HG02884 (cell line): Measurements from ENCODE around the gene CDKL2.

ENCODE experiments used
- ATAC-seq: cut with Tn5 transposase; IDR thresholded peaks from one replicate; pipeline ENCODE4 v1.9.1; 2021; ENCODE audit warnings: mild to moderate bottlenecking, moderate library complexity; ENCODE audit not compliant: unreplicated experiment

The CDKL2 gene

DNA sequence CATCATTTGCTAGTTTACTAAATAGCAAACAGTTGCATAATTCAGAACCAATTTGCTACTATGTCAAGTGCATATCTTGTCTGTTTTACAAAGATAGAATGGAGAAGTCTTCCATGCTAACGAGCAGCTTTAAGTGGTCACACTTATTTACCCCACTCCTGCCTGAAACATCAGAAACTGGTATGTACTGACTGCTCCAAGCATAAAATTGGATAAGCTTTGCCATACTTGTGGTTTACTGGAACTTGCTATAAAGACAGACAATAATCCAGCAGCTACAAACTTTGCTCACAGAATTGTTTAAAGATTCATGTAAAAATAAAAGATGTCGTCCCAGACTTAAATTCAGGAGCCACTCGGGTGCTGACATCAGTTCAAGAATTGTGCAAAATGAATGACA lies 13.3 kb upstream of the CDKL2 start:
- ATAC-seq, result no peak

DNA sequence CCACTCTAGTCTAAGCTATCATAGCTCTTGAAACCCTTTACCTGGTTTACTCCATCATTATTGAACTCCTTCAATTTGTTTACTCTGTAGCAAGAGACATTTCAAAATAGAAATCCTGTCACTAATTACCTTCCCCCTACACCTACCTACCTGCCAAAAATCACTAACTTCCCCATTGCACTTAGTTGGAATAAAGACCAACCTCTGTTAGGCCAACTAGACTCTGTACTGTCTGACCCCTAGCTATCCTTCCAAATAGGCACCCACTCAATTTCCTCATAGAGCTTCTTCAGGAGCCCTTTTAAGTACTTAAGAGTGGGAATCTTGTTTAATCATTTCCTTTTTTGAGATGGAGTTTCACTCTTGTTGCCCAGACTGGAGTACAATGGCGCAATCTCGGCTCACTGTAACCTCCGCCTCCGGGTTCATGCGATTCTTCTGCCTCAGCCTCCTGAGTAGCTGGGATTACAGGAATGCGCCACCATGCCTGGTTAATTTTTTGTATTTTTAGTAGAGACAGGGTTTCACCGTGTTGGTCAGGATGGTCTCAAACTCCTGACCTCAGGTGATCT lies 8.9 kb upstream of the CDKL2 start:
- ATAC-seq, result no peak

DNA sequence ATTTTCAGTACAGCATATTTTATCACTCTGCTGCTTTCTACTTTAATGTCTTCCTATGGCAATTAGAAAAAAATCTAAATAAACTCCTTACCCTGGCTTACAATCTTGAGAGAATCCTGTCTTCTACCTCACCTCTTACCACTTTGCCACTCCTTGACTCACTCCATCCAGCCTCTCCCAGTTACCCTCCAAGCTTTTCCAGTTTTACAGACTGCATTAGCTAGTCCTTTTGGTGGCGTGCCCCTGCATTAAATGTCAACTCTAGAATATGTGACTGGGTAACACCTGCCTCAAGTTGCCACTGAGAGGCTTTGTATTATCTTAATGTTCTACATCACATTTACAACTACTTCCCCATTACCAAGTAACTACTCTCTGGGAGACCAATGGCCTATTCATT lies 7.5 kb upstream of the CDKL2 start:
- ATAC-seq, result no peak

DNA sequence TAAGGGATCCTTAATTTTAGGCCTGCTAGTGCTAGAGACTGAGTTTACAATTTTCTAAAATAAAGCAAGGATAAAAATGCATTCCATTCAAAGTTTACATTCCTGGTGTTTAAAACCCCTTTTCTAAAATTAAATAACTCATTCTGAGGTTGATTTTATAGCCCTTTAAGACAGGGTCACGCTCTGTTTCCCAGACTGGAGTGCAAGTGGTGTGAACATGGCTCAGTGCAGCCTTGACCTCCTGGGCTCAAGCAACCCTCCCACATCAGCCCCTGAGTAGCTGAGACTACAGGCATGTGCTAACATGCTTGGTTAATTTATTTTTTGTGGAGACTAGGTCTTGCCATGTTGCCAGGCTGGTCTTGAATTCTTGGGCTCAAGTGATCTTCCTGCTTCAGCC lies 6.8 kb upstream of the CDKL2 start:
- no peak for ATAC-seq

DNA sequence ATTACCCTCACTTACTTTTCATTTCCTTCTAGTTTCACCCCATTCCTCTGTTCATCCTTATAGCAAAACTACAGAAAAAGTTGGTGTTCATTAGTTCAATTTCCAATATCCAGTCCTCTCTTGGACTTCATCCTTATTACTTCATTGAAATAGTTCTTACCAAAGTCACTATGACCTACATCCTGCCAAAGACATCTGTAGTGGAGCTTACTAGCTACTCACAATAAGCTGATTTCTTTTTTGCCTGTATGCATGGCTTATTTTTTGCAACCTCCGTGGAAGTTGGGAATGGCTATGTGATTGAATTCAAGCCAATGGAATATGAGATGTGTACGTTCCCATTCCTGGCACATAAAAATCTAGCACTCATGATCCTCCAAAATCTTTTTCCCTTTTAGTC lies 4.6 kb upstream of the CDKL2 start:
- ATAC-seq, result no peak

DNA sequence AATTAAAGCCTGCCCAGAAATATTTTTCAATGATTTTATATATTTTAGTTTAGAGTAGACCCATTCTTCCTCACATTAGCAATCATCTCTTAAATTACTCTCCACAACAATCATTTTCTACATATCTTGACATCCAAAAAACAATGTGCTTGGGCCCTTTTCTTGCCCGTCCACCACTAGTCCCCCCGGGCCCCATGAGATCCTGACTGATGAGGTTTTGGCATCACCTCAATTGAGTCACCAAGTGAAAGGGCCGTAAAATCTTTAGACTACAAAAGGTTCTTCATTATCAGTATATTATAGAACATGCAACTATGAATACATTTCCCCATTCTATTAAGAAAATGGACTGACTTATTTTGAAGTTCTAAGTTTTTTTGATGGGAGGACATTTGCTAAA lies 4.0 kb upstream of the CDKL2 start:
- ATAC-seq, result no peak

DNA sequence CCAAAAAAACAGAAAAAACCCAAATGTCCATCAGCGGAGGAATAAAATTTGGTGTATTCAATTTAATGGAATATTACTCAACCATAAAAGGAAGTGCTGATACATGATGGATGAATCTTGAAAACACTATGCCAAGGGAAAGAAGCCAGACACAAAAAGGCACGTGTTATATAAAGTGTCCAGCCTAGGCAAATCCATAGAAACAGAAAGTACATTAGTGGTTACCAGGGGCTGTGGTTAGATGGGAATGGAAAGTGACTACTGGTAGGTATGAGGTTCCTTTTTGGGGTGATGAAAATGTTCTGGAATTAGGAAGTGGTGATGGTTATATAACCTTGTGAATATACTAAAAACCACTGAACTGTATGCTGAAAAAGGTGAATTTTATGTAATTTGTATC lies 3.5 kb upstream of the CDKL2 start:
- no peak for ATAC-seq

DNA sequence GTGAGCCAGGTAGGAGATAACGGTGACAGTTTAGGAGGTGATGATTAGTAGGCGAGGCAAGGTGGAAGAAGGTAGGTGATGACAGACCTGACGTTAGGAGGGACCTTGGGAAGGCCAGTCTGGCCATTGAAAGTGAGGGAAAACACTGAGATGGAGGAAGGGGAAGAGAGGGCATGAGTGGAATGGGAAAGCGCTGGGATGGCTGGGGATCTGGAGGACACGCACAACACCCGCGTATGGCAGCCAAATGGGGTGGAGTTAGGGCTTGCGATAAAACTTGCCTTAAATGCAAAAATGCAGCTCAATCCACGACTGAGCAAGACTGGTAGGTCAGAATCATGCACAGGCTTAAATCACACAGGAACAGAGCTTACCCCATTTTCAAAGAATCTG lies 605 bp upstream of the CDKL2 start:
- no peak for ATAC-seq

DNA sequence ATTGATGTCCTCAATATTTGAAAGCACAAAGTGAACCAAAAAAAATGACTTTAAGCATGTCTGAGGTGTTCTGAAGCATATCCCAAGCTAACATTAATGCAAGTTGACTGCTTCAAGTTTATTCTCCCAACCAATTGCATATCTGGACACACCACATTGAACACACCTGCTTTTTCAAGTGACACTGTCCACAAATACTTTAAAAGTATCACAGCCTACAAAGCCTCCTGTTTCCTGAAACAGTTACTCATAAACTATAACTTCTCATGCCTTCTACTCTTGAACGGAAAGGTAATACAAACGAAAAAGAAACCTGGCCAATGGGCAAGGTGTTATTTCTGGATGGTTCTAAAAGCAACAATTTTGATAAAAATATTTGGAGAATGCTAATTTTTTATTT lies 1.1 kb downstream of the CDKL2 start:
- no peak for ATAC-seq

DNA sequence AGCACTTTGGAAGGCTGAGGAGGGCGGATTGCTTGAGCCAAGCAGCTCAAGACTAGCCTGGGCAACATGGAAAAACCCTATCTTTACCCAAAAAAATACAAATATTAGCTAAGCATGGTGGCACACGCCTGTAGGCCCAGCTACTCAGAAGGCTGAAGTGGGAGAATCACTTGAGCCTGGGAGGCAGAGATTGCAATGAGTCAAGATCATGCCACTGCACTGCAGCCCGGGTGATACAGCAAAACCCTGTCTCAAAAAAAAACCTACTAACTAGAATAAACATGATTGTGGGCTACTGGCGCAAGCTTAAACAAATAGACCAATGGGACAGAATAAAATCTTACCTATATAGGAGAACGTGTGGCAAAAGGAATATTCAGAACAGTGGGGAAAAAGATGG lies 7.3 kb downstream of the CDKL2 start:
- no peak for ATAC-seq

DNA sequence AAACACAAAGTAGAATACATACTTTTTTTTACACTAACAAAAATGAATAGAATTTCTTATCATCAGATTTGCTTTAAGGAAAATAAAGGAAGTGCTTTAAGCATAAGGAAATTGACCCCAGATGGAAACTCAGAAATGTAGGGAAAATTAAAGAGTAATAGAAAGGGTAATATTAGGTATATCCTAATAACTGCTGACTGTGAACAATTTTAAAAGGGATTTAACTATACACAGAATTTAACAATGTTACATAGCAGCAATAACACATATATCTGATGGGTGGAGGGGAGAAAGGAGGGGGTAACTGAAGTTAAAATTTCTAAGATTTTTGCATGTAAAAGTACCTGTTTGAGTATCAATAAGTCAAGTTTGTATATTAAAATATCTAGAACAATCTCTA lies 8.6 kb downstream of the CDKL2 start:
- ATAC-seq, result no peak

DNA sequence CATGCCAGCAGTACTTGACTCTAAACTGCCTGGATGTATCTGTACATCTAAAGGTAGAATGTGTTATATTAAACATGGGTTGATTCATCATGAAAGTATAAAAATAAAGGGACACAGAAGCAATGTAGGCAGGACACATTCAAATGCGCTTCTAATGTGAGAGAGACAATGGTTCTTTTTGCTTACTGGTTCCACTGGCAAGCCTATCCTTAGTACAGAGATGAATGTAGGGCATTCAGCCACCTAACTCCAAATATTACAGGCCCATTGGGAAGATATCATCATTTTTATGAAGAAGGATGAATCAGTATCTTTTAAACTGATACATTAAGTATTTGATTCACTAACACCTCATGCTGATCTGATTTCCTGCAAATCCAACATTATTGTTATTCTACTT lies 18.0 kb downstream of the CDKL2 start:
- ATAC-seq, result no peak

DNA sequence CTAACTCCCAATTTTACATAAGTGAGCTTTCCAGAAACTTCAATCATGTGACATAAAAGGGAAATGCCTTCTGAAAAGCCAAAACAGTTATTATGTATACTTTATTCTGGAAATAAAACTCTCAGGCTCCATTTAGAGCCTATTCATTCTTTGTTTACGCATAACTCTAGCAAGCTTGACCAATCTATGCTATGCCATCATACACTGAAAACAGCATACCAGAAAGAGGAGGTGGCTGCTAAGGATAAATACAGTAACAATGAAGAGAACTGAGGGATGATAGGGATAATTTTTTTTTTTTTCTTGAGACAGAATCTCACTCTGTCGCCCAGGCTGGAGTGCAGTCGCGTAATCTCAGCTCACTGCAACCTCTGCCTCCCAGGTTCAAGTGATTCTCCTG lies 24.4 kb downstream of the CDKL2 start:
- no peak for ATAC-seq

DNA sequence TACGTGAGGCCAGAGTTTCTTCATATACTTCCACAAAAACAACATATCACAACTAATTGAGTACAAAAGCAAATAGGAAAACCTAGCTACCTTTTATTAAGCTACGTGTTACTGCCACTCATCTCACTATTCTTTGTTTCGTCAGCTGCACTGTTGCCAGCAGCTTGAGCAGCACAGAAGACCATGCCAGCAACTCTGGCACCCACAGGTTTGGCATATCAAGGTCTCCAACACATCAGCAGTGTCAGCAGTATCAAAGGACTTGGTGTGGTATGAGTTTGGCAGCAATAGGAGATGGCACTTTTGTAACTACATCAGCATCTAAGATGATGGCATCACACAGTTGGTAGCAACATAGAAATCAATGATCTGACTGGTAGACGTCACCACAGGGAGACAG lies 30.7 kb downstream of the CDKL2 start:
- no peak for ATAC-seq

DNA sequence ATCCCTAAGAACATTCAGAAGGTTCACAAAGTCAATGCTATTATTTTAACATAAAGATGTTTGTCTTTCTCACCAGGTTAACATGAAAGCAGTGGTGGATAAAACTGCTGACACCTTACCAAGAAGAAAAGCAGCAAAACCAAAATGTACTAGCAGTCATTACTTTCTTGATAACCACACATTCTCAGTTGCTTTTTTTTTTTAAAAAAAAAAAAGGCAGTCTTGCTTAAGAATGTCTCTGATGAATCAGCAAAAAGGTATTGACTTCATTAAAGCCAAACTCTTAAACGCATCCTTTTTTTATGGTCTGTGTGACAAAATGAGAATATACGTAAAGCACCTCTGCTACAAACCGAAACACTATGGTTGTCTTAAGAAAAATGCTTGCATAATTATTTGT lies 31.9 kb downstream of the CDKL2 start:
- no peak for ATAC-seq

DNA sequence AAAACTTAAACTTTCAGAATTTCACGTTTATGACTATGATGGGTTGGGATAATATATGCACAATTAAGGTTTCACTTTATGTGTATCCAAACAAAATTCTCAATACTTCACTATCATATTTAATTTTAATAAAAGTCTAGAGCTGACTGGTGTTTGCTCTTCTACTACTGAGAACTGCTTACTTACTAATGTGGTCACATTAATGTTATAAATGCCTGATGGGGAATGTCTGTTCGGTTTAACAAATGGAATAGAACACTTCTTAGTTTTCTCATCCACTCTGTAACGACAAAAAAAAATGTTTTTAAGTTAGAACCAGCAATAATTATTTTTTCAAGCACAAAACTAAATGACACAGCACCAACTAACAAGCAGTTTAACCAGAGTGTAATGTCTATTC lies 34.3 kb downstream of the CDKL2 start:
- no peak for ATAC-seq

DNA sequence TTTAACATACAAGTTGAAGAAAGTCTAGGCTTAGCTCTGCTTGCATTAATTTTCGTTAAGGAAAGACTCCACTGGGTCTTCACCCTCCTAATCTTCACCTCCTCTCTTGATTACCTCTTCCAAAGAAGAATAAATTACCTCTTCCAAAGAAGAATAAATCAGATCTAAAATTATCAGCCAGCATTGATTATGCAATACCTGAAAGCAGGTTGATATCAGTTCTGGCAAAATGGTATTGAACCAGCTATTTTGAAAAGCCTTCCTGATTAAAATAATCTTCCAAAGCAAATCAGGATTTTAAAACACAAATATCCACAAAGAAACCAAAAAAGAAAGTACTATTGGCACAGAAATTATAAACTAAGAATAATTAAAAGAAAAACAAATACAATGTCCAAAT lies 36.9 kb downstream of the CDKL2 start:
- no peak for ATAC-seq

DNA sequence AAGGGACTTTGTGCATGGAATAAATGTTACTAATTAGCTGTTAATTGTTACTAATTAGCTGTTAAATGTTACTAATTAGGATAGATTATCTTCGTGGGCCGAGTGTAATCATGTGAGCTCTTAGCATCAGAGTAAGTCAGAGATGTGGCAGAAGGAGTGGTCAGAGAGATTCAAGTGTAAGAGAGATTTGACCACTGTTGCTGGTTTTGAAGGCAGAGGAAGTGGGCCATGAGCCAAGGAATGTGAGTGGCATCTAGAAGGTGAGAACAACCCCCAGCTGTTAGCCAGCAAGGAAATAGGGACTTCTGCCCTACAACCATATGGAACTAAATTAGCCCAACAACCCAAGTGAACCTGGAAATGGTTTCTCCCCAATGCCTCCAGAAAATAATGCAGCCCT lies 46.3 kb downstream of the CDKL2 start:
- no peak for ATAC-seq

DNA sequence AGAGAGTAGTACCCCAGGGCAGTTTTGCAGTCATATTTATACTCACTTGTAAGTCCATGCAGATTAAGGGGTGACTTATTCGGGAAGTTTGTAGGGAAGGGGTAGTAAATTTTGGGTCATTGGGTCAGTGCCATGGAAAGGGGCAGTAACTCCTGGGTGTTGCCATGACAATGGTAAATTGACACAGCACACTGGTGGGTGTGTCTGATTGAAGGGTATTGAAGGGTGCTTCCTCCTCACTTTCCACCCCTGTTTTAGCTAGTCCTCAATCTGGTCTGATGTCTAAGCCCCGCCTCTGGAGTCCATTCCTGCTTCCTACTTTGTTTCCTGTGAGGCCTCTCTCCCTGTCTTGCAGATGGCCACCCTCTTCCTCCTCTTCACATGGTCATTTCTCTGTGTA lies 62.6 kb downstream of the CDKL2 start:
- ATAC-seq, result no peak

DNA sequence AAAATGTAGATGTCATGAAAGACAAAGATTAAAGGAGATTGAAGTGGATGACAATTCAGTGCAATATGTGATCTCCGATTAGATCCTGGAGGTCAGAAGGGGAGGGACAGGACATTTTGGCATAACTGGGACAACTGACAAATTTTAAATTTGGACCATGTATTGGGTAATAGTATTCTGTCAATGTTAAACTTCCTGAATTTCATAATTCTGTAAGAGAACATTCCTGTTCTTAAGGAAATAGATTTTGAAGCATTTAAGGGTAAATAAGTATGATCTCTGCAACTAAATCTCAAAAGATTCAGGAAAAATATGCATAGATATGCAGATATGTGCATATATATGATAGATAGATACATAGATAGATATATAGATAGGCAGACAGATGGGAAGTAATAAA lies 63.4 kb downstream of the CDKL2 start:
- no peak for ATAC-seq

DNA sequence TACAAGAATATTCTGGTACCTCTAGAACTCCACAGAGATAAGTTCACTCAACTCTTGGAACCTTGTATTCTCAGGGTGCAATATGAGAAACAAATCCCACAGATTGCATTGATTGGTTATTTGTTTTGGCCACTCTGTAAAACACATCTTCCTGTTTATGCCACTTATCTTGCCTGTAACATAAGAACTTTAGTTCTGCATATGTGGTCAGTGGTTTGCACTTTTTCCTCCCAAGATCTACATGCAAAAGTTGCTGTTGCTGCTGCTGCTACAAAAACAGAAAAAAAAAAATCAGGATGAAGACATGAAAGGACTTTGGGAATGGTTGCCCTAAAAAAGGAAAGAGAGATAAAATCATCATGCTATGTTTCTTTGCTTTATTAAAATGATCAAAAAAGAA lies 64.8 kb downstream of the CDKL2 start:
- ATAC-seq, result no peak

DNA sequence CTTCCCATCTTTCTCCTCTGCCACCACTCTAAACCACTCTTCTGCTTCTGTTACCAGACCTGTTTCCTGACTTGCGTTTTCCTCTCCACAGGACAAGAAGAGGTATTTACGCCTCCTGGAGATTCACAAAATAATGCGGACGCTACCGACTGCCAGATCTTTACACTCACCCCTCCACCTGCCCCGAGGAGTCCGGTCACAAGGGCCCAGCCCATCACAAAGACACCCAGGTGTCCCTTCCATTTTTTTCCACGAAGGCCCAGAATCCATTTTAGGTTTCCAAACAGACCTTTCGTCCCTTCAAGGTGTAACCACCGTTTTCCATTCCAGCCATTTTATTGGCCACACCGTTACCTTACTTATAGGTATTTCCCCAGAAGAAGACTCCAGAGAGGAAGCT lies 66.3 kb downstream of the CDKL2 start:
- no peak for ATAC-seq

DNA sequence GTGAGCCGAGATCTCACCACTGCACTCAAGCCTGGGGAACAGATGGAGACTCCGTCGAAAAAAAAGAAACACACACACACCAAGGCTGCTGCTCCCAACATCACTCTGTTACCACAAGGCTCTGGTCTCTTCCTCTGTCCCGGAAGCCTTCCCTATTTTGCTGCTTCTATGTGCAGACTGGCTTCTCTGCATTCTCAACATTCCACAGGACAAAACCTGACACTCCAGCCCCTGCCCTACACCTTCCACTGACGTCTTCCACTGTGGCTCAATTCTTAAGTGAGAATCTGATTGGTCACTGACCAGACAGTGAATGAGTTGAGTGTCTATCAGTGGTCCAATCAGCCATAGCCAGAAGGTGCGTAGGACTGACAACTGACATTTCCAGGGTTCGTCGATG lies 68.5 kb downstream of the CDKL2 start:
- ATAC-seq, result no peak

DNA sequence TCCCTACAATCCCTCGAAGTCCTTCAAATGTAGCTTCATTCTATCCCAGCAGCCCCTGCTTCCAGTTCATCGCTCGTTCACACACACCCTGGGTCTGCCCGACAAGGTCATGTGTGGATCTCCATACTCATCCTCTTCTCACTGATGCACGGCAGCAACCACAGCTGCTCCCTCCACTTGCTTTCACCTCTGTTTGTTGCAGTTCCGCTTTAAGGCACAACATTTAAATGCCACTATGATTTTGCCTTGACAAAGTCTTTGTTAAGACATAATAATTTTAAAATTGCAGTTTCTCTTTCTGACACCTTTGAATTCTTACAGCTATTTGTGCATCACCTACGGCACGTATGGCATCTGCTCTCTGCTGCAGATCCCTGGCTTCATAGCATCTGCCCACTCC lies 72.6 kb downstream of the CDKL2 start:
- ATAC-seq, result no peak
